GM12872 (cell line): ENCODE results near the gene TMEM273.

Experiments used
- CTCF ChIP-seq: IDR thresholded peaks from 3 replicates; pipeline ENCODE4 v1.5.1; 2011; ENCODE audit warnings: low read depth, mild to moderate bottlenecking, low read length, moderate library complexity; ENCODE audit not compliant: insufficient read depth

TMEM273 gene

DNA sequence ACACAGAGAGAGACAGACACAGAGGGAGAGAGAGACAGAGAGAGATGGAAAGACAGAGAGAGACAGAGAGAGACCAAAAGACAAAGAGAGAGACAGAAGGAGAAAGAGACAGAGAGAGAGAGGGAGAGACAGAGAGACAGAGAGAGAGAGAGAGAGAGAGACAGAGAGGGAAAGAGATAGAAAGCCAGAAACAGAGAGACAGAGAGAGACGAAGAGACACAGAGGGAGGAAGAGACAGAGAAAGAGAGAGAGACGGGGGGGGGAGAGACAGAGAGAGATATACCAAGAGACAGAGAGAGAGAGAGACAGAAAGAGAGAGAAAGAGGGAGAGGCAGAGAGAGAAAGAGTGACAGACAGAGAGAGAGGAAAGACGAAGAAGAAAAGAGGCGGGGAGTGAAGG lies 83.1 kb downstream of the TMEM273 start:
- TF ChIP-seq CTCF, result no peak
